MM.1S (cell line): ENCODE results near the gene UBE2J2.

Experiments used
- CTCF ChIP-seq: fragments of 300-600 bp; sonication (generic); IDR thresholded peaks from 2 replicates; pipeline ENCODE4 v1.5.1; 2016; ENCODE audit warnings: antibody characterized with exemption, low read length, mixed read lengths
- EZH2 ChIP-seq: fragments of 300-600 bp; sonication (generic); optimal IDR thresholded peaks from 2 replicates; pipeline ENCODE3; 2017; ENCODE audit warnings: low read depth, mild to moderate bottlenecking, antibody characterized with exemption, low read length, mixed read lengths

DNA sequence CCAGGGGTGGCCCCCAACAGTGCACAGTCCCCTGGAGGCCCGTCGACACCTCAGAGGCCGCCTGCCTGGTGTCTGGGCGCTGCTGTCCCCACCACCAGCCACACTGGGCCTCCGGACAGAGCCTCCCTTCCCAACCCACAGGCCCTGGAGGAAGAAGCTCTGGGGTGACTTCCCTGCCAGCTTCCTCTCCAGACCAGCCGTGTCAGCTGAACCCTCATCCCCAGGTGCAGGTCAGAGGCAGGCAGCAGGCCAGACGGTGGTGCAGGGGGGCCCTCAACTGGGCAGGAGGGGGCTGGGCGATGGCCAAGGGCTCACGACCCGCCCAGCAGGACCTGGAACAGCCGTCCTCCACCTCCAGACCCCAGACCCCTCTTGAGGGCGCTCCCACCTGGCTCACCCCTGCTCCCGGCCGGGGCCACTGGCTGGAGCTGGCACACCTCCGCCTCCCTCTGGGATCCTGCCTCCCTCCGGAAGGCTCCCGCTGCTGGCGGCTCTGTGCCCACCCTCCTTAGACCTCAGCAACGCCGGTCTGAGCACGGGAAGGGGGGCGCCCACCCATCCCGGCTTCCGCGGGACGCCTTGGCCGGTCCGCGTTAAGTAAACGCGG lies 67.8 kb downstream of the UBE2J2 start:
- TF ChIP-seq CTCF (no peak), EZH2 (no peak)
